Measurements from ENCODE around the gene GATAD2B. TPM values are rescaled to one million over a fixed set of nuclear protein-coding genes. Genes with fewer than 3 reads are reported as not detected.

Gene GATAD2B
- total and polyA plus RNA-seq, 8 donors, result 31.5 to 41.5 (median 33.1) TPM

GRCh38 chr1:153928791-153929341, 6.1 kb upstream of the GATAD2B start:
- Histone ChIP-seq H3K27me3 (no peaks in the 10 kb centered on the region), H3K27ac (peak overlapping the region in 1 of 2 donors; percentile 48), H3K9me3 (no peaks in the 10 kb centered on the region), H3K36me3 (peaks cover 0 to 51% of the 10 kb centered on the region in 2 donors), H3K4me3 (no peak overlapping the region), H3K4me1 (peaks cover 0 to 12% of the 10 kb centered on the region in 2 donors)
- intact Hi-C loops (cut with DNase I), result no loop called here
- TF ChIP-seq, protein P1, sequence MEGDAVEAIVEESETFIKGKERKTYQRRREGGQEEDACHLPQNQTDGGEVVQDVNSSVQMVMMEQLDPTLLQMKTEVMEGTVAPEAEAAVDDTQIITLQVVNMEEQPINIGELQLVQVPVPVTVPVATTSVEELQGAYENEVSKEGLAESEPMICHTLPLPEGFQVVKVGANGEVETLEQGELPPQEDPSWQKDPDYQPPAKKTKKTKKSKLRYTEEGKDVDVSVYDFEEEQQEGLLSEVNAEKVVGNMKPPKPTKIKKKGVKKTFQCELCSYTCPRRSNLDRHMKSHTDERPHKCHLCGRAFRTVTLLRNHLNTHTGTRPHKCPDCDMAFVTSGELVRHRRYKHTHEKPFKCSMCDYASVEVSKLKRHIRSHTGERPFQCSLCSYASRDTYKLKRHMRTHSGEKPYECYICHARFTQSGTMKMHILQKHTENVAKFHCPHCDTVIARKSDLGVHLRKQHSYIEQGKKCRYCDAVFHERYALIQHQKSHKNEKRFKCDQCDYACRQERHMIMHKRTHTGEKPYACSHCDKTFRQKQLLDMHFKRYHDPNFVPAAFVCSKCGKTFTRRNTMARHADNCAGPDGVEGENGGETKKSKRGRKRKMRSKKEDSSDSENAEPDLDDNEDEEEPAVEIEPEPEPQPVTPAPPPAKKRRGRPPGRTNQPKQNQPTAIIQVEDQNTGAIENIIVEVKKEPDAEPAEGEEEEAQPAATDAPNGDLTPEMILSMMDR (IDR thresholded peaks at IDR 0.05), result no peak
- ATAC-seq (no peak), DNase-seq (no peak)

GRCh38 chr1:153928245-153928644, 5.5 kb upstream of the GATAD2B start:
- H3K36me3 ChIP-seq, result peaks cover 0 to 45% of the 10 kb centered on the region in 2 donors
- TF ChIP-seq, protein P1 (IDR thresholded peaks at IDR 0.05), result no peak
- no peaks in the 10 kb centered on the region for H3K27me3 ChIP-seq
- no peak for ATAC-seq
- H3K9me3 ChIP-seq, result no peaks in the 10 kb centered on the region
- DNase-seq, result no peak
- H3K4me3 ChIP-seq, result no peak overlapping the region
- H3K4me1 ChIP-seq, result peaks cover 0 to 17% of the 10 kb centered on the region in 2 donors
- intact Hi-C loops (cut with DNase I), result no loop called here
- peak overlapping the region in 1 of 2 donors; percentile 48 for H3K27ac ChIP-seq

DNA sequence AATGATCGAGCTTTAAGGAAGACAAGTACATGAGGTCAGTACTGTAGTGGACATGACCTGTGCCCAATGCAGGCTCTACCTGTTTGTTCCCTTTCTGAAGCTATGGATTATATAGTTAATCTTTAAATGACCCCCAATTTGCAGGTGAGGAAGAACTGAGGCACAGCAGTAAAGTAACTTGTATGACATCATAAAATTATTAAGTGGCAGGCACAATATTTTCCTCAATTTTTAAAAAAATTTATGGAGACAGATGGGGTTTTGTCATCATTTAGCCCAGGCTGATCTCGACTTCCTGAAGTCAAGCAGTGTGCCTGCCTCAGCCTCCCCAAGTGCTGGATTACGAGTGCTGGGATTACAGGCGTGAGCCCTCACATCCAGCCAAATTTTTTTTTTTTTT, 3.6 kb upstream of the GATAD2B start:
- intact Hi-C loops (cut with DNase I), result no loop called here
- Histone ChIP-seq H3K4me3 (no peak overlapping the region), H3K9me3 (no peaks in the 10 kb centered on the region), H3K36me3 (peaks cover 0 to 26% of the 10 kb centered on the region in 2 donors), H3K27ac (no peak overlapping the region), H3K27me3 (no peaks in the 10 kb centered on the region), H3K4me1 (peaks cover 0 to 23% of the 10 kb centered on the region in 2 donors)
- no peak for ATAC-seq
- no peak for DNase-seq
- TF ChIP-seq, protein P1 (IDR thresholded peaks at IDR 0.05), result no peak

- H3K4me3 ChIP-seq, result peak overlapping the region; percentile 72 to 87
- no peaks in the 10 kb centered on the region for H3K9me3 ChIP-seq
- no peaks in the 10 kb centered on the region for H3K27me3 ChIP-seq
- peak in 2 of 4 donors; percentile 49 to 52 for DNase-seq
- intact Hi-C loops (cut with DNase I), result no loop called here
- TF ChIP-seq, protein P1 (IDR thresholded peaks at IDR 0.05), result no peak
- peak overlapping the region; percentile 84 to 87 for H3K27ac ChIP-seq
- H3K4me1 ChIP-seq, result peaks cover 13 to 52% of the 10 kb centered on the region in 2 donors
- no peaks in the 10 kb centered on the region for H3K36me3 ChIP-seq
- ATAC-seq, result peak; percentile 28
Observed at GRCh38 chr1:153922076-153922971, 448 bp downstream of the GATAD2B start.

DNA sequence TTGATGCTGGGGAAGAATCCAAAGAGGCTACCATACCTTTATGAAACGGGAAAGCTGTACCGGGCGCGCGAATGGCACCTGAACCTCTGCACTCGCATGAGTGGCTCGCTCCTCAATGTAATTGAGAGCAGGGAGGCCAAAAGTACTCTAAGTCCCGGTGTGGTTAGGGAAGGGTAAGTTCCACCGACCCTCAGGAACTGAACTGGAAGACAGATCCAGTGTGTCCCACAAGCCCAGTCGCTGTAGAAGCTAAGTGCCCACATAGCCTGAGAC, 1.0 kb downstream of the GATAD2B start:
- Histone ChIP-seq H3K9me3 (no peaks in the 10 kb centered on the region), H3K27me3 (no peaks in the 10 kb centered on the region), H3K27ac (peak overlapping the region; percentile 84 to 87), H3K4me3 (peak overlapping the region; percentile 72 to 87), H3K4me1 (peaks cover 13 to 54% of the 10 kb centered on the region in 2 donors), H3K36me3 (no peaks in the 10 kb centered on the region)
- TF ChIP-seq, protein P1 (IDR thresholded peaks at IDR 0.05), result no peak
- no peak for DNase-seq
- intact Hi-C loops (cut with DNase I), result no loop called here
- ATAC-seq, result no peak
